AG09319 (cell line): ENCODE measurements around the gene FCN1.

Experiments
- DNase-seq: peaks from one replicate; pipeline ENCODE4 v3.0.0-alpha.2; 2010; ENCODE audit warnings: low read depth; ENCODE audit errors: extremely low read depth
- CTCF ChIP-seq: IDR thresholded peaks from 2 replicates; pipeline ENCODE4 v1.5.1; 2011; ENCODE audit warnings: low read depth, mild to moderate bottlenecking, inconsistent platforms, low read length, moderate library complexity

FCN1 gene

GRCh38 chr9:134919303-134919702, 1.6 kb upstream of the FCN1 start:
- TF ChIP-seq CTCF = no peak
- DNase-seq = no peak

- TF ChIP-seq CTCF = no peak
- no peak for DNase-seq
These were observed 934 bp upstream of the FCN1 start for GRCh38 chr9:134918646-134919045.

- no peak for TF ChIP-seq CTCF
- no peak for DNase-seq
These were observed 1.5 kb downstream of the FCN1 start for GRCh38 chr9:134916161-134916665.

- no peak for DNase-seq
- TF ChIP-seq CTCF = no peak
These were observed 2.4 kb downstream of the FCN1 start for GRCh38 chr9:134915046-134915985.

- no peak for DNase-seq
- no peak for TF ChIP-seq CTCF
These were observed 3.2 kb downstream of the FCN1 start for GRCh38 chr9:134914501-134914834.

GRCh38 chr9:134913713-134914500, 3.8 kb downstream of the FCN1 start:
- no peak for TF ChIP-seq CTCF
- DNase-seq = no peak
